ENCODE measurements around the gene GAS2L1. TPM values are rescaled to one million over a fixed set of nuclear protein-coding genes. Genes with fewer than 3 reads are reported as not detected.

The GAS2L1 gene
- total RNA-seq, 1 donor from 2014 or later = not detected

- H3K4me3 Mint-ChIP-seq = no peak overlapping the region
- POLR2A ChIA-PET = no interaction called here
Observed at GRCh38 chr22:29300807-29301601, 5.4 kb upstream of the GAS2L1 start.

GRCh38 chr22:29301716-29302401 lies 4.6 kb upstream of the GAS2L1 start:
- no peak for DNase-seq
- H3K4me3 Mint-ChIP-seq = no peak overlapping the region
- ATAC-seq (ENCODE audit: low read depth) = no peak
- intact Hi-C loops (cut with micrococcal nuclease) = no loop called here
- peaks cover 8% of the 10 kb centered on the region for H3K27me3 Mint-ChIP-seq
- ChIA-PET POLR2A (no interaction called here), CTCF (no interaction called here)
- H3K27ac Mint-ChIP-seq = no peak overlapping the region
- H3K4me1 Mint-ChIP-seq = peaks cover 12% of the 10 kb centered on the region
- peaks cover 42% of the 10 kb centered on the region for H3K36me3 Mint-ChIP-seq (ENCODE audit: low read depth)
- TF ChIP-seq CTCF (IDR thresholded peaks at IDR 0.05) = no peak
- no peaks in the 10 kb centered on the region for H3K9me3 Mint-ChIP-seq

More at GRCh38 chr22:29300807-29301601, 5.4 kb upstream of the GAS2L1 start:
- no peaks in the 10 kb centered on the region for H3K9me3 Mint-ChIP-seq
- intact Hi-C loops (cut with micrococcal nuclease) = no loop called here
- ATAC-seq (ENCODE audit: low read depth) (no peak), DNase-seq (no peak)
- H3K36me3 Mint-ChIP-seq (ENCODE audit: low read depth) = peaks cover 50% of the 10 kb centered on the region
- no peak overlapping the region for H3K27ac Mint-ChIP-seq
- H3K4me1 Mint-ChIP-seq = peaks cover 6% of the 10 kb centered on the region
- no peak for TF ChIP-seq CTCF (IDR thresholded peaks at IDR 0.05)
- H3K27me3 Mint-ChIP-seq = peaks cover 8% of the 10 kb centered on the region
- CTCF ChIA-PET = no interaction called here

GRCh38 chr22:29302402-29302680 lies 4.1 kb upstream of the GAS2L1 start:
- ChIA-PET CTCF (no interaction called here), POLR2A (interaction anchor here (0.6 kb wide), 1 partner anchor 159 kb away, joined by 4 read pairs; no protein-coding TSS in a partner anchor)

GRCh38 chr22:29302681-29303465 lies 3.6 kb upstream of the GAS2L1 start:
- ChIA-PET POLR2A (interaction anchor here (0.6 kb wide), 2 partner anchors 15 to 158 kb away, joined by 3 to 4 read pairs; no protein-coding TSS in a partner anchor), CTCF (no interaction called here)
- Mint-ChIP-seq H3K27me3 (peaks cover 12% of the 10 kb centered on the region), H3K4me3 (no peak overlapping the region), H3K4me1 (peaks cover 17% of the 10 kb centered on the region), H3K36me3 (ENCODE audit: low read depth) (peaks cover 32% of the 10 kb centered on the region), H3K9me3 (no peaks in the 10 kb centered on the region), H3K27ac (no peak overlapping the region)
- intact Hi-C loops (cut with micrococcal nuclease) = no loop called here
- no peak for TF ChIP-seq CTCF (IDR thresholded peaks at IDR 0.05)
- DNase-seq = no peak
- no peak for ATAC-seq (ENCODE audit: low read depth)

More at GRCh38 chr22:29302402-29302680, 4.1 kb upstream of the GAS2L1 start:
- TF ChIP-seq CTCF (IDR thresholded peaks at IDR 0.05) = no peak
- no peak overlapping the region for H3K27ac Mint-ChIP-seq
- H3K4me1 Mint-ChIP-seq = peaks cover 13% of the 10 kb centered on the region
- H3K9me3 Mint-ChIP-seq = no peaks in the 10 kb centered on the region
- H3K36me3 Mint-ChIP-seq (ENCODE audit: low read depth) = peaks cover 37% of the 10 kb centered on the region
- H3K4me3 Mint-ChIP-seq = no peak overlapping the region
- DNase-seq = no peak
- ATAC-seq (ENCODE audit: low read depth) = no peak
- intact Hi-C loops (cut with micrococcal nuclease) = no loop called here
- peaks cover 9% of the 10 kb centered on the region for H3K27me3 Mint-ChIP-seq

- Mint-ChIP-seq H3K4me3 (peak overlapping the region; percentile 75), H3K36me3 (ENCODE audit: low read depth) (peaks cover 6% of the 10 kb centered on the region), H3K4me1 (peaks cover 19% of the 10 kb centered on the region), H3K27ac (no peak overlapping the region), H3K9me3 (no peaks in the 10 kb centered on the region), H3K27me3 (peaks cover 15% of the 10 kb centered on the region)
- DNase-seq (no peak), ATAC-seq (ENCODE audit: low read depth) (no peak)
- no peak for TF ChIP-seq CTCF (IDR thresholded peaks at IDR 0.05)
- ChIA-PET POLR2A (interaction anchor here (0.7 kb wide), 1 partner anchor 51 kb away, joined by 10 read pairs; no protein-coding TSS in a partner anchor), CTCF (no interaction called here)
- intact Hi-C loops (cut with micrococcal nuclease) = loop anchor here (1.0 kb wide), 1 partner anchor 218 kb away; no protein-coding TSS in a partner anchor
Observed at GRCh38 chr22:29305836-29306174, 645 bp upstream of the GAS2L1 start.

Data from activated B cell treated with CpG ODN at 0.5 μM for 24 hours (primary cell).